Measurements from ENCODE around the gene EAF1.
"Not testable (repeated sequence)": the region's sequence is repeated elsewhere in the genome, so short reads cannot be mapped to it uniquely, and the experiment has no call there.

GRCh38 chr3:15385238-15385695 lies 42.1 kb upstream of the EAF1 start:
- not testable (repeated sequence) for TF ChIP-seq POLR2A, CTCF, POLR2AphosphoS5 (IDR thresholded peaks at IDR 0.05)
